Measurements from ENCODE around the gene ATP5F1D.
A peak's percentile ranks its signal among the peaks of the same experiment; 100 is the strongest.

The ATP5F1D gene

DNA sequence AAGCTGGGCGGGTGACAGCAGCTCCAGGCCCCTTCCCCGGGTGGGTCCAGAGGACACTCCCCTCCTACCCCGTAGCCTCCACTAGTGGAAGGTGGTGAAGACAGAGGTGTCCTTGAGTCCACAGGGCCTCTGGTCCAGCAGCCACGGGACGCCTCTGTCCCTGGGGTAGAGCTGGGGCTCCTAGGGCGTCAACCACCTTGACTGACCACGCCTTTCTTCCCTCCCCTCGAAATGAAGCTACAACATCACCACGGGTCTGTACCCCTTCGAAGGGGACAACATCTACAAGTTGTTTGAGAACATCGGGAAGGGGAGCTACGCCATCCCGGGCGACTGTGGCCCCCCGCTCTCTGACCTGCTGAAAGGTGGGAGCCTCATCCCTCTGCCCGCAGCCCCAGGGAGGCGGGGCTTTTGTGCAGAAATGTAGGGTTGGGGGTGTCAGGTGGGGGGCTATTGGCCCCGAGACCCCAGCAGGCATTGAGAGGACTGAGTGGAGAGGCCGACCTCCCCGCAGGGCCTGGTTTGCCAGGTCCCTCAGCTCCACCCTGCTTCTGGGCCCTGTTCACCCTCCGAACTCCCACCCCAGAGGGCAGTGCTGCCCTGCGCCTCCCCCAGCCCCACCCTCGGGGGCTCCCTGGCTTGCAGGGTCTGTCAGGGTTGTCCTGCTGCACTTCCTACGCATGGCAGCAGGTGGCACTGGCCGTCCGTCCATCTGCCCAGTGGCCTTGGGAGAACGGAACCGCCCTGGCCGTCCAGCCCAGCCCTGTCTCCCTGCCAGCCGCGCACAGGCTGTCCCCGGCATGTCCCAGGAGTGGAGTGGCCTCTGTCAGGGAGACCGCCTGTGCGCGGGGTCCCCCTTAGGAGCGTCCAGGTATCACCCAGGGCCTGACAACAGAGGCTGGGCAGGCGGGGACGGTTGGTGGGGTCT, 20.3 kb upstream of the ATP5F1D start:
- no peak for DNase-seq

DNA sequence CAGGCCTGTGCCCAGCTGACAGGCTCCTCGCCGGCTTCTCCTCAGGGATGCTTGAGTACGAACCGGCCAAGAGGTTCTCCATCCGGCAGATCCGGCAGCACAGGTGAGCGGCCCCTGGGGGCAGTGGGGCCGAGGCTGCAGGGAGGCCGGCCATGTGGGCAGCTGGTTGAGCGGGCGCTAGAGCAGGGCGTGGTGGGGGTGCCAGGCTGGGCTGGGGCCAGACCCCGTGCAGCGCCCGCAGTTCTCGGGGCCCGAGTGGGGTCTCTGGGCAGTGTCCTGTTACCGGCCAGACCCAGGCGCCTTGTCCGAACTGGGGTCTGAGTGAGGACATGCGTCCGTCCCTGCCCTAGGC, 19.7 kb upstream of the ATP5F1D start:
- DNase-seq: no peak

DNA sequence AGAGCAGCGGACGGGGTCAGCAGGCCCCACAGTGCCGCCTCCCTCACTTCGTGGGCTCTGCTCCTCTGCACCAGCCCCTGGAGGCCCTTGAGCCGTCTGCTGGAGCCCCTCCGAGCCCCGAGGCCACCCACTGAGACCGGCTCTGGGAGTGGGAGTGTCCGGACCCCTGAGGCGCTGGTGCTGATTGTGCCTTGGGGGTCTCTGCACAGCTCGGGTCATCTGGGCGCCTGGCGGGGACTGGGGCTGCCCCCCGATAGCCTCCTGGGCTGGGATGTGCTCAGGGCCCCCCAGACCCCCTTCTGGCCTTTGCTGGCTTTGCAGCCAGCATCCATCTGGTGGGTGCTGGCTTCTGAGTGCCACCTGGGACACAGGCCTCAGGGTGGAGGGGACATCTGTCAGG, 19.2 kb upstream of the ATP5F1D start:
- DNase-seq: no peak

DNA sequence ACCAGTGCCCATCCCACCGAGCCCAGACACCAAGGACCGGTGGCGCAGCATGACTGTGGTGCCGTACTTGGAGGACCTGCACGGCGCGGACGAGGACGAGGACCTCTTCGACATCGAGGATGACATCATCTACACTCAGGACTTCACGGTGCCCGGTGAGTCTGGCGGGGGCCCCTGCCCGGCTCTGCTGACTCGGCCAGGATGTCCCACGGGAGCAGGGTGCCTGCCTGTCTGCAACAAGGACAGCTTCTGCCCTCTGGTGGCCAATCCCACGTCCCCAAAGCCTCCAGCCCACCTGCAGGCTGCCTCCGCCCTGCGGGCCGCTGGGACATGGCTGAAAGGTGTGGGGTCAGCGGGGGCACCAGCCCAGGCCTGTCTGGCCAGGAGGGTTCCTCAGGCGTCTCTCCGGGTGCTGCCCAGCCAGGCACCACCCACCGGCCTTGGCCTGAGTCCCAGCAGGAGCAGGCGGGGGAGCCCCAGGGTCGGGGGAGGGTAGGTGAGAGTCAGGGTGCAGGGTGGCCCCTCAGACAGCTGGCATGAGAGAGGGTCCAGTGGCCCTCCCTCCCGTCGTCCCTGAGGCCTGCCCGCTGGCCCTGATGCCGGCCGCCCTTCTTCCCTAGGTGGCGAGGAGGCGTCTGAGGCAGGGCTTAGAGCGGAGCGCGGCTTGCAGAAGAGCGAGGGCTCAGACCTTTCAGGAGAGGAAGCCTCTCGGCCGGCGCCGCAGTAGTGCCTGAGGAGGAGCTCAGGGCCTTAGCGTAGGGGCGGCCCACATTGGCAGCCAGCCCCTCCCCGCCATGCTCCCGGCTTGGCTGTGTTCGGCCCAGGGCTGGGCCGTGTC, 18.3 kb upstream of the ATP5F1D start:
- DNase-seq: peak; percentile 42

DNA sequence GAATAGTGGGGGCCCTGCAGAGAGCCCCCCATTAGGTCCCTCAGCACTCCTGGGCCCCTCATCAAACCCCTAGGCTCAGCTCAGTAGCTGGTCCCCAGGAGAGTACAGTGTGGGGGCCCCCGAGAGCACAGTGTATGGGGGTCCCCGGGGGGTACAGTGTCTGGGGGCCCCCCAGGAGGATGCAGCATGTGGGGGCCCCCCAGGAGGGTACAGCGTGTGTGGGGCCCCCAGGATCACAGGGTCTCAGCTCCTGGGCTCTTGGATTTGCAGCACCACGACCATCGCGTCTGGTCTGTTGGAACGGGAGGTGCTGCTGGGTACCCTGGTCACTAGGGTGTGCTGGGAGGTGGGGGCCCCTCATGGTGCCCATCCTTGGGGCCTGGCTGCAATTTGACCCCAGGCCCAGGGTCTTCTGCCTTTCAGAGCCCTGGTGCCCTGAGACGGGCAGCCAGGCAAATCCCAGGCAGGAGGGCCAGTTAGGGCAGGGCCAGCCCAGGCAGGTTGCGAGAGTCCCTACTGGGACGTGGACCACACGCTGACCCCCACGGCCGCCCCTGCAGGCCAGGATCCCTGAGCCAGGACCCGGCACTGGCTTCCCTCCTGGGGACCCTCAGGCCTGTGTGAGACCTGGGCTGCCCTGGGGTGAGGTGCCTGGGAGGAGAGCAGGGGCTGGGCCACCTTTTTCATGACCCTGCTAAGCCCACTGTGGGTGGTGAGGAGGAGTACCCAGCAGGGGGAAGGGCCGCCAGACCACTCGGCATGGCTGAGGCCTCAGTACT, 17.3 kb upstream of the ATP5F1D start:
- no peak for DNase-seq

DNA sequence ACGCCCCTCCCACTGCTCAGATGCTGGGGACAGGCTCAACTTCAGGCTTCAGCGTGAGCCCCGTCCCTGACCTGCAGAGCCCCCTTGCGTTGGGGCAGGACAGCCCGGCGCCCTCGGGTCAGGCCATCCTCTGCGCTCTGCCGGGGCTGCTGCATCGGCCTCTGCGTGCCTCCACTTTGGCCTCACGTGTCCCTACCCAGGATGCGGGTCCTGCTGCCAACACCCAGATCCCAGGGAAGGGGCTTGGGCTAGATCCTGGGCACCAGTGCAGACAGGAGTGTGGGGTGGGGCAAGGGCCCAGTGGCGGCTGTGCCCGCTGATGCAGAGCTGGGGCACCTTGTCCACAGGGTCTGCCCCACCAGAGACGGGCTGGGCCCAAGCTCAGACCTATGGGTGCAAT, 16.7 kb upstream of the ATP5F1D start:
- DNase-seq: no peak

DNA sequence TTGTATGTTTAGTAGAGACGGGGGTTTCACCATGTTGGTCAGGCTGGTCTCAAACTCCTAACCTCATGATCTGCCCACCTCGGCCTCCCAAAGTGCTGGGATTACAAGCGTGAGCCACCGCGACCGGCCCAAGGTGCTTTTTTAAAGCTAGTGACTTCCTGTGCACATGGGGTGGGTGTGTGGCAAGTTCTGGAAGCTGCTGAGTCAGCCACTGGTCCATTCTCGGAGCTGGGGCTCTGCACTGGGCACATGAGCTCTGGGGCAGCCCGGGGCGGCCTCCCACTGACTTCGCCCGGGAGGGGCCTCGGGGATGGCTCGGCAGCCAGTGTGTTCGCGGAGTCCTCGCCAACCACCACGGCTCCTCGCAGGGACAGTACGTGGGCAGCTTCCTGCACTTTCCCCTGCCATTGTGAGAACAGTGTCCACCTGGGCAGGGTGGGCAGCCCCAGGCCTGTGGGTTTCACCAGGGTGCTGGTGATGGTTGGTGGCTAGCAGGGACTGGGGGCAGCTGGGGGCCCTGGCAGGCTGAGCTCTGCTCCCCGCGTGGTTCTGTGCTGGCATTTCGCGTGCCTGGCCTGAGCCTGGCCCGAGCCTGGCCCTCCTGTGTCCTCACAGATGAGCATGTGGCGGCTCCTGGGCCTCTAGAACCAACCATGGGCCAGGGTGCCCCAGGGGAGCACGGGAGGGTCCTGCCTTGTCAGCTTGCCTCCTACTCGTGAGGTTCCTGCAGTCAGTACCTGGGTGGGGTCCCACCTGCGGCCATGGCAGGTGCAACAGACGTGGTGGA, 15.9 kb upstream of the ATP5F1D start:
- DNase-seq: no peak

DNA sequence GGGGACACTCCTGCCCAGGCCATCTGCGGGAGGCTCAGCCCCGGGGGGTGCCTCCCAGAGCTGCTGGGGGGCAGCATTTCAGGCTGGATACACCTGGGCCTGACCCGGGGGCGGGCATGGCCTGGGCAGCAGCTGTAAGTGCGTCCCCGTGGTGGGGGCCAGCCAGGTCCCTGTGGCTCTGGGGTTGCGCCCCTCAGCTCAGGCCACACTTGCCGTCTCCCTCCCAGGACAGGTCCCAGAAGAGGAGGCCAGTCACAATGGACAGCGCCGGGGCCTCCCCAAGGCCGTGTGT, 15.4 kb upstream of the ATP5F1D start:
- no peak for DNase-seq

DNA sequence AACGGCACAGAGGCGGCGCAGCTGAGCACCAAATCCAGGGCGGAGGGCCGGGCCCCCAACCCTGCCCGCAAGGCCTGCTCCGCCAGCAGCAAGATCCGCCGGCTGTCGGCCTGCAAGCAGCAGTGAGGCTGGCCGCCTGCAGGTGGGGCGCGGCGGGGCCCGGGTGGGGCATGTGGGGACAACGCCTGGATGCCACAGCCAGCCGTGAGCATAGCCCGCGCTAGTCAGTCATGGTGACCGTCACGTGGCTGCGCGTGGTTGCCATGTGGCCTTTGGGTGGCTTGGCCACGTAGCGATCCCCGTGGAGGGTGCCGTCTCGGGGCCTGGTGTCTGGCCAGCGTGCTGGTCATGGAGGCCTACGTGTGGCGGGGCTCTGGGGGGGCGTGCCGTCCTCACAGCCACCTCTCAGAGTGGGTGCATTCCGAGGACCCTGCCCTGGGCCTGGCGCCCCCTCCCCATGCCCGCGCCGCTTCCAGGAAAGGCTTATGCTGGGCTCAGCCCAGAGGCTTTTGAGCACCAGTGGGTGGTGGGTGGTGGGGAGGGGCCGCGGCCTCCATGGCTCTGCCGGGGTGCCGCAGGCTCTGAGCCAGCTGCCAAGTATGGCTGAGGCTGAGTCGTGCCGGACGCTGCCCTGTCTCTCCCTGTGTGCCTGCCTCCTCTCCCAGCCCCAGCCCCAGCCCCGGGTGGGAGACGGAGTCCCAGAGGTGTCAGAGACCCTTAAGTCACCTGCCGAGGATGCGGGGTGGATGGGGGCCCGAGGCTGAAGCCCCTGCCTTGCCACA, 14.8 kb upstream of the ATP5F1D start:
- DNase-seq: no peak

DNA sequence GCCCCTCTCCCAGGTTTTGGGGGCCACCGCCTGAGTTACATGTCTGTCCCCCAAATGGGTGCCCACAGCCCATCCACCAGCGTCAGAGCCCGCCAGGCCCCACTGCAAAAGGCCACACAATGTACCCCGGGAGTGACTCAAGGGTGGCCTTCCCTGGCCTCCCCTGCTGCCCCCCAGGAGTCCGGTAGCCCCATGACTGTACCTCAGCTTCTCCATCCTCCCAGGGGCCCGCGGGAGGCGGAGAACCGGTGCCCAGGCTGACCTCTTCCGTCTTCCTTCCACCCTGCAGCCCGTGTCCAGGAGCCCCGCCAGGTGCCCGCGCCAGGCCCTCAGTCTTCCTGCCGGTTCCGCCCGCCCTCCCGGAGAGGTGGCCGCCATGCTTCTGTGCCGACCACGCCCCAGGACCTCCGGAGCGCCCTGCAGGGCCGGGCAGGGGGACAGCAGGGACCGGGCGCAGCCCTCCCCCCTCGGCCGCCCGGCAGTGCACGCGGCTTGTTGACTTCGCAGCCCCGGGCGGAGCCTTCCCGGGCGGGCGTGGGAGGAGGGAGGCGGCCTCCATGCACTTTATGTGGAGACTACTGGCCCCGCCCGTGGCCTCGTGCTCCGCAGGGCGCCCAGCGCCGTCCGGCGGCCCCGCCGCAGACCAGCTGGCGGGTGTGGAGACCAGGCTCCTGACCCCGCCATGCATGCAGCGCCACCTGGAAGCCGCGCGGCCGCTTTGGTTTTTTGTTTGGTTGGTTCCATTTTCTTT, 14.1 kb upstream of the ATP5F1D start:
- DNase-seq: no peak

DNA sequence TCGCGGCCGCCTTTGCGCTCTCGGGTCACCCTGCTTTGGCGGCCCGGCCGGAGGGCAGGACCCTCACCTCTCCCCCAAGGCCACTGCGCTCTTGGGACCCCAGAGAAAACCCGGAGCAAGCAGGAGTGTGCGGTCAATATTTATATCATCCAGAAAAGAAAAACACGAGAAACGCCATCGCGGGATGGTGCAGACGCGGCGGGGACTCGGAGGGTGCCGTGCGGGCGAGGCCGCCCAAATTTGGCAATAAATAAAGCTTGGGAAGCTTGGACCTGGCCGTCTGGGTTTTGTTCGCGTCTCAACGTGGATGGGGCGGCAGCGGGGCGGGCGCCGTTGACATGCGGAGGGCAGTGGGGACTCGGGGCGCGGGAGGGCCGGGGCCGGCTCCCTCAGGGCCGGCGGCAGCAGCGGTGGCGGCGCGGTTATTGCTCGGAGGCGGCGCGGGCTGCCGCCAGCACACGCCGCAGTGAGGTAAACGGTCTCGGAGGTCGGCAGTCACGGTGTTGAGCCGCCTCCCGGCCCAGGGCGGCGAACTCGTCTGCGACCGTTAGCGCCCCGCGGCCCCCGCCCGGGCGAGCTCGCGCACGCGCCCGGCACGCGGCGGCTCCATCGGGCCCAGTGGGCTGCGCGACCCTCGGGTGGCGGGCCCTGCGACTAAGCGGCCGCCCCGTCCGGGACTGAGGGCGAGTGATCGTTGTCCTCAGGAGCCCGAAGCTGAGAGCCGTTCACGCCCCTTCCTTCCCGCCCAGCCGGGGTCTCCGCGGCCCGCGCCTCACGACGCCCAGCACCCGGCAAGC, 13.2 kb upstream of the ATP5F1D start:
- DNase-seq: no peak

DNA sequence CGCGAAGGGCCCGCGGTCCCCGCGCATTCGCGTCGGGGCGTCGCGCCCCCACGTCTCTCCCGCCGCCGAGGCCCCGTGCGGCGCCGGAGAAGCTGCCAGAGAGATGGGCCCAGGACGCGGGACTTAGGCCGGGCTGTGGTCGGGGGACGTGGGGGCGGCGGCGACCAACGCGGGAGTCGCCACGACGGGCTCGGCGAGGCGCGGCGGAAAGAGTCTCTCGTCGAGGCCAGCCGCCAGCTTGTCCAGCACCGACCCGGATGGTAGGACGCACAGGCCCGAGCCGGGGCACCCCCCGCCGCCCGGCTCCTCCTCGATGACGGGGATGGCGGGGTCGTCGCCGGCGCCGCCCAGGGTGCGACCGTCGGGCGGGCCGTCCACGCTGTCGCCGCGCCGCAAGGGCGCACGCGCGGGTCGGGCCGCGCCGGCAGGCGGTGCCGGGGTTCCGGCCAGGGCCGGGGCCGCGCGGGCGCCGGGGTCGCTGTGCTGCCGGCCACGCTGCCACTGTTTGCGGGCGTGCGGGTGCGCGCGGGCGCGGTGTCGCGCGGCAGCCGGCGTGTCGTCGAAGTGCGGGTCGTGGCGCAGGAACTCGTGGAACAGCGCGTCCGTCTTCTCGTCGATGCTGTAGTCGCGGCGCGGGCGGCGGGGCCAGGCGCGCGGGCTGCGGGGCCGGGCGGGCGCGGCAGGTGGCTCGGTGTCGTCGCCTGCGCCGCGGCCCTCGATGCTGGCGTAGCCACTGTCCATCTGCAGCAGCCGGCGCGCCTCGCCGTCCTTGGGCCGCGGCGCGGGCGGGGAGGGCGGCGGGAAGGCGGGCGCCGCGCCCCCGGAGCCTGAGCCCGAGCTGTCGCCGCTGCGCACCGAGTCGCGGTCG, 12.3 kb upstream of the ATP5F1D start:
- DNase-seq: no peak

DNA sequence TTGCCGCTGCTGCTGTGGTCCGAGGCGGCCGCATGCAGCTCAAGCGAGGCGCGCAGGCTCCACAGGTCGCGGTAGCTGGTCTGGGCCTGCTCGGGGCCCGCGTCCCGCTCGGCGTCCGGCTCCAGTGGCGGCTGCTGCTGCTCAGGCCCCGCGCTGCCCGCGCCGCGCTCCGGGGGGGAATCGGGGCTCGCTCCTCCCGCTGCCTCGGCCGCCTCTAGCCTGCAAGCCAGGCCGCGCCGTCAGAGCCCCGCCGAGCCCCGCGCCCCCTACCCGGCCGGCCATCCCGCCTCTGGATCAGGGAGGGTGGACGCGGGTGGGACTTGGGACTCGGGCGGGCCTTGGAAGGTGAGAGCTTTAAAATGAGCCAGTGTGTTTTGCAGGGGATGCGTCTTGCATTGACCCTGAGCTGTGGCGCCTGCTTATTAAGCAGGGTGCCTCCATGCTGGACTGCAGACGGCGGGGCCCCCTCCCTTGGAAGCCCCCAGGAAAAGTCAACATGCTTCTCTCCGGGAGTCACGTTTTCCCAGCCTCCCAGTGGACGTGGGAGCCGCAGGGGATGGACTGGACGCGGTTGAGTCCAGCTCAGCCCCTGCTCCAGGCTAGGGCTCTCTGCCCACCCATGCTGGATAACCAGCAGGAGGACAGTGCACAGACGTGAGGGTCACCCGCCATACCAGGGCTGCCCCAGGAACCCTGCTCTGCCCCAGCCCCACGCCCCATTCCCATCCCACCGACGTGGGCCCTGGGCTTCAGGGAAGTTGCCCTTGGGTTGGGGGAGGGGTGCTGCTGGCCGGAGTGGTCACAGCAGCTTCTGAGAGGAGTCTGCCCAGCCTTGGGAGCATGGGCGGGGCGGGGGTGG, 11.4 kb upstream of the ATP5F1D start:
- no peak for DNase-seq

DNA sequence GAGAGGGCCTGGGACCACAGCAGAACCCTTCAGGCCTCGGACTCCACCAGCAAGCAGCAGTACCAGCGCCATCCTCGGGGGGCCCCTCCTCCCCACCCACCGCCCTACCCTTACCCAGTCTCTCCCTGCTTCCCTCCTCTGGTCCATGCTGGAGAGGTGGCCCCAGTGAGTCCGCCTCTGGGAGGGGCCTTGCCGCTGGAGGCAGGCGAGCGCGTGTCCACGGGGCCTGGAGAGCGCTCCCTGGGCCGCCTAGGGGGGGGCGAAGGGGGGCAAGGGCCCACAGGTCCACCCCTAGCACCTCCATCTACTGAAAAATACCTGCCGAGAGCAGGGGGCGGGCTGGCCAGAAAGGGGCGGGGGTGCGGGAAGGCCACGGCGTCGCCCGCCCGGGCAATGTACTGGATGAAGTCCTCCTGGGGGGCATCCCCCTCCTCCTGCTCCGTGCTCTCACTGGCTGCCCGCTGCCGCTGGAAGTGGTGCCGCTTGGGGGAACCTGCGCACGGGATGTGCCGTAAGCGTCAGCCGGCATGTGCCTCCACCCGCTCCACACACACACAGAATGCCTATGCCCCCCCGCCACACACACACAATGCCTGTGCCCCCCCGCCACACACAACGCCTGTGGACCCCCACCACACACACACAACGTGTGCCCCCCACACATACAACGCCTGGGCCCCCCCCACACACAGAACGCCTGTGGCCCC, 10.6 kb upstream of the ATP5F1D start:
- no peak for DNase-seq

DNA sequence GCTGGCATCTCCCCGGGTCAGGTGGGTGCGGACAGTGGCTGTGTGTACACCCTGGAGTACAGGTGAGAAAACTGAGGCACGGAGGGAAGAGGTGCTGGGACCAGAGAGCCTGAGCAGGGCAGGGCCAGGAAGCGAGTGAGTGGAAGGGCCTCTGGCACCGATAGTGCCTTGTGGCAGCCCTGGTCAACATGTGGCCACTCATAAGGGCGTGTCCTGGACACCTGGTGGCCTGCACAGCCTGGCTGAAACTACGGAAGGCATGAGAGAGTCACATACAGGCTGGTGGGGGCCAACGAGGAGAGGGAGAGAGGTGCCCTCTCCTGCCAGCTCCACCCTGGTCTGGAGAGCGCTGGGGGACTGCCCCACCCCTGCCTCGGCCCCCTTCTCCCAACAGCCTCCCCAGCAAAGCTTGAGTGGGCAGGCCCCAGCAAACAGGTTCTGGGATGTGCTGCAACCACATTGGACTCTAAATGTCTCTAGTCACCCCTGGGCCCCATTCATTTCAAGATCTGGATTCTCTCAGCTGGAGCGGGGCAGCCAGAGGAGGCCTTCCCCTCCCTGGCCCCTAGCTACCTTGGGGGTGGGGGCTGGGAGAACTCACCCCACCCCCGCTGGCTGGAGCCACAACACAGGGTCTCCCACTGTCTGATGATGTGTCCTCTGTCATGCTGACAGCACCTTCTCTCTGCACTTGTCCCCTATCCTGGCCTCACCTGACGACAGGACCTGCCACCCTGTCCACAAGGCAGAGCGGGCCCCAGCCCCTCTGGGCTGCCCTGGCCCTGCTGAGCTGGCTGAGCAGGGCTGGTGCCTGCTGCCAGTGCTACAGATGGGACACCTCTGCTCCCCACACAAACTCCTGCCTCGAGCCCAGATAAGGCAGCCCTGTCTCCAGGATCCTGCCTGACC, 9.6 kb upstream of the ATP5F1D start:
- DNase-seq: no peak

DNA sequence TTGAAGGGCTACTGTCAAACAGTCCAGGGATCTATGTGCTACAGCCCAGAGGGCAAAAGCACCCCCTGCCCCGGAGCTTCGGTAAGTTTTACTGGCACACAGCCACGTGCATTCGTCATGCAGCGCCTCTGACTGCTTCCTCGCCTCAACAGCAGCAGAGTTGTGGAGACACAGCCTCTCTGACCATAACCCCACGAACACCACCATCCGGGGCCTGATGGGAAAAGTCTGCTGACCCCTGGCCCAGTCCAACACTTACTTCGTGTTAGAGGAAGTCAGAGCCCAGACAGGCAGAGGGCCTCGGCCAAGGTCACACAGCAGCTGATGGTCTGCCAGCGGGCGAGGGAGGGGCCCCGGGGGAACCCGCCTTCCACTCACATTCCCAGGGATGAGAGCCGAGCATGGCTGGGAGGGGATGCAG, 8.9 kb upstream of the ATP5F1D start:
- no peak for DNase-seq
